HPDE6-E6E7 (cell line): ENCODE measurements around the gene SMG6.
"Not testable (repeated sequence)": the region's sequence is repeated elsewhere in the genome, so short reads cannot be mapped to it uniquely, and the experiment has no call there.

Experiments used
- DNase-seq: peaks from one replicate; pipeline ENCODE4 v3.0.0; 2011; ENCODE audit warnings: missing footprints; ENCODE audit errors: extremely low spot score

Gene SMG6

DNA sequence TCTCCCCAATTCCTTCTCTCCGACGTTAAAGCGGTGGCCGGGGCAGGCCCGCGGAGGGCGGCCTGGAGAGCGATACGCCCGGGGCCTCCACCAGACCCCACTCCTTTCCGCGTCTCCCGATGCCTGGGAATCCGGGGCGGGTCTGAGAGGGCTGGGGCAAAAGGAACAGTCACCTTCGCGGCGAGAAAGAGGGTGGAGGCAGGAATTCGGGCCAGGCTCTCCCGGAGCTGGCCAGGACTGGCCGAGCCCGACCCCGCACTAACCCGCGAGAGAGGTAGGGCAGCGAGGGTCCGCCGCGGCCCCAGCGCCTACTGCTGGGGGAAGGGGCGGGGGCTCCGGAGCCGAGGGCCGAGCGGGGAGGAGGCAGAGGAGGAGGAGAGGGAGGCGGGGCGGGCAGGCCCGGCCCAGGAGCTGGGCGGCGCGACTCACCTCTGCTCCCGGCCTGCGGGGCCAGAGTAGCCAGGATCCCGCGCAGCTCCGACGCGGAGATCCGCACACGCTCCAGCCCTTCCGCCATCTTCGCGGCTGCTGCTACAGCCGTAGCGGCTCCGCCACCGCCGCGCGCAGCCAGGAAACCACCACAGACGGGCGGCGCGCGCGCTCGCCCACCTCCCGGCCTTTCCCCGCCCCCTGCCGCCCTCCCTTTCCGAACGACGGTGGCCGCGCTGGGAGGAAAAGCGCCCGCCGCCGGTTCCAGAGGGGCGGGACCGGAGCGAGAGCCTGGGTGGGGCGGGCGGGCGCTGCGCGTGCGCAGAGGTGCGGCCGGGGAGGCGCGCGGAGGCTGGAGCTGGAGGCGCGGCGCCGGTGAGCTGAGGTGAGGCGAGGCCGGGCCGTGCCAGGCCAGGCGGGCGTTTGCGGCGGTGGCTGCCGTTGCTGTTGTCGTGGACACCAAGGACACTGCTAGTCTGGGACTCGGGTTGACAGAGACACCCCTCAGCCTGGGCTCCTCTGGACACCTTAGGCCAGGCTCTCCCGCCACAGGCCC lies at the start of gene SMG6, which contains the start of gene SRR:
Gene SMG6 (minus strand): TSS at position 582 of the 985 bp plus-strand sequence. CDS start 65 bp downstream, at position 517.
Gene SRR (plus strand): TSS at position 747 of the 985 bp plus-strand sequence. CDS start 11,611 bp downstream, outside the sequence.
- peak; percentile 92 for DNase-seq

GRCh38 chr17:2351269-2351668 lies 47.7 kb upstream of the SMG6 start:
- DNase-seq = no peak

GRCh38 chr17:2347805-2348685 lies 44.5 kb upstream of the SMG6 start:
- DNase-seq = peak; percentile 52

DNA sequence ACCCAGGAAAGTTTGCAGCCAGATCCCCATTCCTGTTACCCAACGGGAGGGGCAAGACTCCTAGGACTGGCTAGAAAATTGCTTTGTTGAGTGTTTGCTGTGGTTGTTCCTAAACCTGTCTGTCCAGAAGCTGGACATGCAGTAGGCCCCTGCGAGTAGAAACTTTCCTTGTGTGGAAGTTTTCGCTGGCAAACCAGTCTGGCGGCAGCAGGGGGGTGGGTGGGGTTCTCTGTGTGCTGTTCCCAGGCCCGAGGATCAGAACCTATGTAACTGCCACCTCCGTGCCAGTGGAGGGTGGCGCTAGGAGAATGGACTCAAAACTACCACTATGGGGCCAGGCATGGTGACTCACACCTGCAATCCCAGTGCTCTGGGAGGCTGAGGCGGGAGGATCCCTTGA lies 42.9 kb upstream of the SMG6 start:
- DNase-seq = no peak

- DNase-seq = no peak
Measured at GRCh38 chr17:2344528-2344927, 40.9 kb upstream of the SMG6 start.

- no peak for DNase-seq
Measured at GRCh38 chr17:2343421-2343820, 39.8 kb upstream of the SMG6 start.

DNA sequence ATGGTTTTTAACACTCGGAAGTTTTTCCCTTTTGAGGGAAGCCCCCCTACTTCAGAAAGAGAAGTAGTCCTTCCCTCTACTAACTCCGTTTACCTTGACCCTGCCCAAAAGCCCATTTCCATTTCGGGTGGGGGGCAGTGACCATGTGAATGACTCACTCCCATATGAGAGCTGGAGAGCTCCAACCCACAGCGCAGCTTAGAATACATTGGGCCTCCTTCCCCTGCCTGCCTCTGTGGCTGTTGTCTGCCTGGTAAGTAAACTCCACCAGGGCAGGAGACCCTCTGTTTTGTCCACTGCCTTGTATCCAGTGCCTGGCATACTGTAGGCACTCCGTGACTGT lies 34.7 kb upstream of the SMG6 start:
- no peak for DNase-seq

- DNase-seq = peak; percentile 72
Measured at GRCh38 chr17:2337544-2338314, 34.1 kb upstream of the SMG6 start.

- no peak for DNase-seq
Measured at GRCh38 chr17:2336852-2337543, 33.4 kb upstream of the SMG6 start, which contains the start of gene SGSM2. Gene SGSM2, plus strand, starts transcription at chr17:2337501. Its CDS starts 188 bp downstream, at chr17:2337689.

GRCh38 chr17:2336215-2336851 lies 32.7 kb upstream of the SMG6 start, which contains the start of gene TSR1:
Gene TSR1, minus strand, starts transcription at chr17:2336457. Its CDS starts 30 bp downstream, at chr17:2336427.
- peak; percentile 95 for DNase-seq

GRCh38 chr17:2335726-2336214 lies 32.2 kb upstream of the SMG6 start:
- no peak for DNase-seq

GRCh38 chr17:2331303-2331702 lies 27.7 kb upstream of the SMG6 start:
- no peak for DNase-seq

DNA sequence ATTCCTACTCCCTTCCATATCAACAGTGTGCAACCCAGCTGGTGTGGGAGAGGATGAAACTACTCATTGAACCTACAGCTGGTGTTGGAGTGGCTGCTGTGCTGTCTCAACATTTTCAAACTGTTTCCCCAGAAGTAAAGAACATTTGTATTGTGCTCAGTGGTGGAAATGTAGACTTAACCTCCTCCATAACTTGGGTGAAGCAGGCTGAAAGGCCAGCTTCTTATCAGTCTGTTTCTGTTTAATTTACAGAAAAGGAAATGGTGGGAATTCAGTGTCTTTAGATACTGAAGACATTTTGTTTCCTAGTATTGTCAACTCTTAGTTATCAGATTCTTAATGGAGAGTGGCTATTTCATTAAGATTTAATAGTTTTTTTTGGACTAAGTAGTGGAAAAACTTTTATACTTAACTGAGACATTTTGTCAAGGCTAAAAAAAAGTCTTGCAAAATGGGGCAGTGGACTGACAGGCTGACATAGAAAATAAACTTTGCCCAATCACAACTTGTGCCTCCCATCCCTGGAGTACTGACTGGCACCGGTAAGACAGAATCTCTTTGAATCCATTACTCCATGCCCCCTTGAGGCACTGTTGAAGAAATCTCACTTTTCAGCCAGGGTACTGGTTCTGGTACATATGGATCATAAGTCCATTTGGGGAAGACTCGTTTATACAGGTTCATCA lies 20.2 kb upstream of the SMG6 start:
- DNase-seq = no peak

DNA sequence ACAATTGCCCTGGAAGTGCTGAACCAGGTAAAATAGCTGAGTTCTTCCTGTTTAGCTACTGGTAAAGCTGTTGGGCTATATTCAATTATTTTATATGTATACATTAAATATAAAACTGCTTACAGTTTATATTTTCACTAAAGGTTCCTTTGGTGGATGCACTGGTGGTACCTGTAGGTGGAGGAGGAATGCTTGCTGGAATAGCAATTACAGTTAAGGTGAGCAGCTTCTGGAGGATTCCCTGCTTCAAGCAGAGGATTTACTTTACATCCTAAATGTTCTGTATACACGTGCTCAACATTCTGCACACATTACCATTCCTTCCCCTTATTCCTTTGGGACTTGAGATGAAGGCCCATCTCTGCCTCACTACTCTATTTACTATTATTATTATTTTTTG lies 17.8 kb upstream of the SMG6 start:
- DNase-seq = no peak

DNA sequence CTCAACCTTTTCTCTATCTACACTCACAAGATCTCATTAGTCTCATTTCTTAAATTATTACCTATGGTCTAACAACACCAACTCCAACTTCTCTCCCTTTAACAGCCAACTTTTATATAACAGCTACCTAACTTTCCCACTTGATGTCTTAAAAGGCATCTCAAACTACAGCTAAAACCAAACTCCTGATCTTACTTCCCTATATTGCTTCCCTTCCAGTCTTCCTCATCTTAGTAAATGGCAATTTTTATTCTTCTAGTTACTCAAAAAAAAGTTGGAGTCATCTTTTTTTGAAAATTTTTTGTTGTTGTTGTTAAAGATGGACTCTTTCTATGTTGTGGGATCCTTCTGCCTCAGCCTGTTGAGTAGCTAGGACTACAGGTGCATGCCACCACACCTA lies 15.5 kb upstream of the SMG6 start:
- no peak for DNase-seq

DNA sequence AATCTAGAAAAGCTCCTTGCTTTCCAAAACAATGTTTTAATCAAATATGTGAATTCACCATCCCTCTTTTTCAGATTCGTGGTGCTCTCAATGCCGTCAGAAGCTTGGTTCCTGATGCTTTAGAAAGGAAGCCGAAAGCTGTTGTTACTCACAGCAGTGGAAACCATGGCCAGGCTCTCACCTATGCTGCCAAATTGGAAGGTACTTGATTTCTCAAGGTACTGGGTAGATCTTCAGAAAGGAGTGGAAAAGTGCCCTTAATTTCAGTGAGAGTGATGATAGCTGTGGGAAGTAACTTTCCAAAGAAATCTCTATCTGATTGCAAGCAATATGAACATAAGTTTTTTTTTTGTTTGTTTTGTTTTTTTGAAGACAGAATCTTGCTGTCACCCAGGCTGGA lies 14.2 kb upstream of the SMG6 start:
- no peak for DNase-seq

DNA sequence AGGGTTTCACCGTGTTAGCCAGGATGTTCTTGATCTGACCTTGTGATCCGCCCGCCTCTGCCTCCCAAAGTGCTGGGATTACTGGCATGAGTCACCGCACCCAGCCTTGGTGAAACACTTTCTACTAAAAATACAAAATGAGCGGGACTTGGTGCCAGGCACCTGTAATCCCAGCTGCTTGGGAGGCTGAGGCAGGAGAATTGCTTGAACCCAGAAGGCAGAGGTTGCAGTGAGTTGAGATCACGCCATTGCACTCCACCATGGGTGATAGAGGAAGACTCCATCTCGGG lies 13.3 kb upstream of the SMG6 start:
- not testable (repeated sequence) for DNase-seq

DNA sequence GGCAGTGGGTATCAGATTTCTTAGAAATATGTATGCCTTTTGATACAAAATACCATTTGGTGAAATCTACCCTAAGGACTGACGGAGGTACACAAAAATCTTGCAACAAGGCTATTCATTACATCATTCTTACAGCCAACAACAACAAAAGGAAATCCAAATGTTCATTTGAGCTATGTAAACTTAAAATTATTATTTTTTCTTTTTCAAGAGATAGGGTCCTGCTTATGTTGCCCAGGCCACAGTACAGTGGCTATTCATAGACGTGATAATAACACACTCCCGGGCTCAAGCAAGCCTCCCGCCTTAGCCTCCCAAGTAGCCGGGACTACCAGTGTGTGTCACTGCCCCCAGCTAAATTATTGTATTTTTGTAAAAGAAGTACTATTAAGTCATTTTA lies 9.2 kb upstream of the SMG6 start:
- DNase-seq = no peak

DNA sequence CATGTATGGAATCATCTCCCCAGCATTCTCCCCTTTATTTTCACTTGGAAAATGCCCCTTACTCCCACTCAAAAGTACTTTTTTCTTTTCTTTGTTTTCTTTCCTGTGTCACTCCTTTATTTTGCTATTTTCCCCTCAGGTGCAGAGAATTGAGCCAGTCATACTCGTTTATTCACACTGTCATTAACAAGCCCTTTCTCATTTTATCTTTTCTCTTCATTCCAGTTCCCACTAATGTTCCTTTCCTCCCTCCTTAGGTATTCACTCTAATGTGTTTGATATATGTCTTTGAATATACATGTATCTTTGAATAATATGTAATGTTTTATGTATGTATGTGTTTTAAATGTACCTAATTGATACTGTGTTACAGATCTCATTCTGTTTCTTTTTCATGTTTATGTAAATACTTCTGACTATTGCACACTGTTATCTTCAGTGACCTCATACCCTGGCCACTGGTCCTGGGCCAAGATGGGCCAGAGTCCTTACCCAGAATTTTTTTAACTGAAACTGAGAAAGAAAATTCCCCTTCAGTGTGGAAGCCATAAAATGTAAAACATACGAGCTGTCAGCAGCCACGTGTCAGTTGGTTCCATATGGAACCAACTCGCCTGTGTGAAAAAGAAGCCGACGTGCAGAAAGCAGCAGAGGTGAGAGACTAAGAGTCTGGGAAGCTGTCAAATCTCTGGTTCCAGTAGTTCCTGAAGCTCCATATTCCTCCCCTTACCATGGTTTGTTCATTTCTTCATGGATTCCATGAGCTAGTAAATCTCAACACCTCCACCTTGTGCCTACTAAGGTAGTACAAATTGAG lies 6.0 kb upstream of the SMG6 start:
- no peak for DNase-seq
